Measurements from ENCODE around the gene PVR.
"Not testable (repeated sequence)": the region's sequence is repeated elsewhere in the genome, so short reads cannot be mapped to it uniquely, and the experiment has no call there.

Gene PVR

DNA sequence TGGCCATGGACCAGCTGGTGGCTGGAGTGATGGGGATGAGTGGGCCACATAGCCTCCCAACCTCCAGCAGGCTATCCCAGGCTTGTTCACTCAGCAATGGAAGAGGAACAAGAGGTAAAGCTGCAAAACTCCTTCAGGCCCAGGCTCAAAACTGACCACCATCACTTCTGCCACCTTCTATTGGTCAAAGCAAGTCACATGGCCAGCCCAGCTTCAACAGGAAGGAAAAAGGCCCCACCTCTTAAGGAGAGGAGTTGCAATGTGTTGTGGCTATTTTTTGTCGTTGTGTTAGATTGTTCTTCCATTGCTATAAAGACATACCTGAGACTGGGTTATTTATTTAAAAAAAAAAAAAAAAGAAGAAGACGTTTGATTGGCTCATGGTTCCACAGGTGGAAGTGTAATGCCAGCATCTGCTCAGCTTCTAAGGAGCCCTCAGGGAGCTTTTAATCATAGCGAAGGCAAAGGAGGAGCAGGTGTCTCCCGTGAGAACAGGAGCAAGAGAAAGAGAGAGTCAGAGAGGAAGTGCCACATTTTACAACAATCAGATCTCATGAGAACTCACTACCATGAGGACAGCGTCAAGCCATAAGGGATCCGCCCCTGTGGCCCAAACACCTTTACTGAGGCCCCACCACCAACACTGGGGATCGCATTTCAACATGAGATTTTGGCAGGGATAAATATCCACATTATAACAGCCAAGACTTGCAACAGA lies 24.9 kb upstream of the PVR start:
- no peak for DNase-seq

GRCh38 chr19:44620667-44621066 lies 23.0 kb upstream of the PVR start:
- no peak for DNase-seq

DNA sequence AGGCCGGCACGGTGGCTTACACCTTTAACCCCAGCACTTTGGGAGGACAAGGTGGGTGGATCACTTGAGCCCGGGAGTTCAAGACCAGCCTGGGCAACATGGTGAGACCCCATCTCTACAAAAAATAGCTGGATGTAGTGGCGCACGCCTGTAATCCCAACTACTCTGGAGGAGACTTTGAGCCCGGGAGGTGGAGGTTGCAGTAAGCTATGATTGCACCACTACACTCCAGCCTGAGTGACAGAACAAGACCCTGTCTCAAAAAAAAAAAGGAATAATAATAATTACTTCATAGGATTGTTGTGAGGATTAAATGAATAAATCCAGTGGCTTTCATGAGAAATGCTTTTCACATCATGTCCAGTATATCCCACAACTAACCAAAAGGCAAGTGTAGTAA lies 22.3 kb upstream of the PVR start:
- DNase-seq = no peak

DNA sequence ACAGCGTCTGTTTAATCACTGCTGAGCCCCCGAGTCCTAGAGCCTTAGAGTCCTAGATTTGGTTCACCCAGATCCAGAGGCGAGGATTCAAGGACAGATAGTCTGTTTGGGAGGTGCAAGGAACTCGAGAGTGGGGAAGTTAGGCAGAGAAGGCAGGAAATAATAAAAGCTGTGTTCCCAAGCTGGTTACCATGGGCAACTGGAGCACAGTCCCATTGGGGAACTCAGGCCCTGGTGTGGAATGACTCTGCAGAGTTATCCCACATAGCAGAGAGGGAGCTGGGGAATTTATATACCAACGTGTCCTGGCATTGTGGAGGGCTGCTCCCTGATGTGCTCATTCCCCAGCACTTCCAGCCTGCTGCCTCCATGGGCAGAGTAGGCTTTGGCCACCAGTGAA lies 20.6 kb upstream of the PVR start:
- DNase-seq = no peak

- DNase-seq = no peak
Measured at GRCh38 chr19:44623626-44624025, 20.1 kb upstream of the PVR start.

- no peak for DNase-seq
Measured at GRCh38 chr19:44624840-44625354, 18.8 kb upstream of the PVR start.

DNA sequence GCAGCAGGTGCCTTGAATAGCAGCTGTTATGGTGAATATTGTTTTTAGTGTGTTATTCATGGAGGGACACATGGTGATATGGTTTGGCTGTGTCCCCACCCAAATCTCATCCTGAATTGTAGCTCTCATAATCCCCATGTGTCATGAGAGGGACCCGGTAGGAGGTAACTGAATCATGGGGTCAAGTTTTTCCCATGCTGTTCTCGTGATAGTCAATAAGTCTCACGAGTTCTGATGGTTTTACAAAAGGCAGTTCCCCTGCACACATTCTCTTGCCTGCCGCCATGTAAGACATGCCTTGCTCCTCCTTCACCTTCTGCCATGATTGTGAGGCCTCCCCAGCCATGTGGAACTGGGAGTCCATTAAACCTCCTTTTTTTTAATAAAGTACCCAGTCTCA lies 18.1 kb upstream of the PVR start:
- DNase-seq = not testable (repeated sequence)

DNA sequence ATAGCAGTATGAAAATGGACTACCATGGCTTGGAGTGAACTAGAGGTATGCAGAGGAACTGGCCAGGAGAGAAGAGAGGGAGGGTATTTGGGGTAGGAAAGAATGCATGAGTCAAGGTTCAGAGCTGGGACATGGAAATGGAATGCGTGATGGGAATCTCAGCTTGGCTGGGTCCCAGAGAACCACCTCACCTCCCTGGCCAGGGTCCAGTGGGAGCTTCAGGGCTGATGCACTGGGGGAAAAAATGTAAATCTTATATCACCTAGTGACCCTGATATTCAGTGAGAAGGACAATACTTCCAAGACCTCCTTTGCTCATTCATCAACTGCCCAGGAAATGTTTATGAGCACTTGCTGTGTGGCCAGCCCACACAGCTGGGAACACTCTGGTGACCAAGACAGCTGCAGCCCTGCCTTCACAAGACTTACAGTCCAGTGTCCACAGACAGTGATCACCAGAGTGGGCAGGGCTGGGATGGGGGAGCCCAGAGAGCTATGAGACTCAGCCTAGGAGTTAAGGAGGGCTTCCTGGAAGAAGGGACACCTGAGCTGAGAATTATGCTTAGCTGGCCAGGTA lies 17.6 kb upstream of the PVR start:
- no peak for DNase-seq

- DNase-seq = no peak
Measured at GRCh38 chr19:44627631-44628030, 16.1 kb upstream of the PVR start.

DNA sequence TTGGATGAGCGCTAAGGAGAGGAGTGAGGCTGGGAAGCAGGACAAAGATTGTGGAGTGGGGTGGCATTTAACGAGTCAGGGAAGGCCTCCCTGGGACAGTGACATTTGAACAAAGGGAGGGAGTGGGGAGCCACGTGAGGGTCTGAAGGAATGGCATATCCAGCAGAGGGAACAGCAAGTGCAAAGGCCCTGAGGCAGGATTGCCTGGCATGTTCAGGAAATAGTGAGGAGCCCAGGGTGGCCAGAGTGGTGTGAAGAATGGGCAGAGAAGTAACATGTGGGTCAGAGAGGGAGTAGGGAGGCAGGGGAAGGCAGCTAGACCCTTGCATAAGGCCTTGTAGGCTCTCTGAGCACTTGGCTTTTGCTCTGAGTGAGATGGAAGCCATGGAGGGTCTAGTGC lies 14.9 kb upstream of the PVR start:
- no peak for DNase-seq

DNA sequence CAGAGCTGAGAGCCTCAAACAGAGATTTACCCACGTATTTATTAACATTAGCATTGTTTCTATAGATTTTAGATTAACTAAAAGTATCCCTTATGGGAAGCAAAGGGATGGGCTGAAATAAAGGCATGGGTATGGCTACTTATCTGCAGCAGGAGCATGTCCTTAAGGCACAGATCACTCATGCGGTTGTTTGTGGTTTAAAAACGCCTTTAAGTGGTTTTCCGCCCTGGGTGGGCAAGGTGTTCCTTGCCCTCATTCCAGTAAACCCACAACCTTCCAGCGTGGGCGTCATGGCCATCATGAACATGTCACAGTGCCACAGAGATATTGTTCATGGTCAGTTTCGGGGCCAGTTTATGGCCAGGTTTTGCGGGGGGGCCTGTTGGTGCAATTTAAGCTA lies 12.1 kb upstream of the PVR start:
- not testable (repeated sequence) for DNase-seq

GRCh38 chr19:44634058-44634457 lies 9.7 kb upstream of the PVR start:
- not testable (repeated sequence) for DNase-seq

DNA sequence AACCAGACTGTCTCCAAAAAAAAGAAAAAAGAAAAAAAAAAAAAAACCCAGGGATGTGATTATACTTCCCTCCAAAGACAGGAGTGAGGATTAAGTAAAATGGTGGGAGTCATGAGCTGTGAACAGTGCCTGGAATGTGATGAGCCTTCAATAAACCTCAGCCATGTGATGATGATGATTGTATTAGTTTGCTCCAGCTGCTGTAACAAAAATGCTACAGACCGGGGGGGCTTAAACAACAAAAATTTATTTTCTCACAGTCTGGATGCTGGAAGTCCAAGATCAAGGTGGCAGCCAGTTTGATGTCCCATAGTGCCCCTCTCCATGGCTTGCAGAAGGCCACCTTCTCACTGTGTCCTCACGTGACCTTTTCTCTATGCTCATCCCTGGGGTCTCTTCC lies 8.9 kb upstream of the PVR start:
- DNase-seq = no peak

GRCh38 chr19:44635581-44636438 lies 7.9 kb upstream of the PVR start:
- no peak for DNase-seq

DNA sequence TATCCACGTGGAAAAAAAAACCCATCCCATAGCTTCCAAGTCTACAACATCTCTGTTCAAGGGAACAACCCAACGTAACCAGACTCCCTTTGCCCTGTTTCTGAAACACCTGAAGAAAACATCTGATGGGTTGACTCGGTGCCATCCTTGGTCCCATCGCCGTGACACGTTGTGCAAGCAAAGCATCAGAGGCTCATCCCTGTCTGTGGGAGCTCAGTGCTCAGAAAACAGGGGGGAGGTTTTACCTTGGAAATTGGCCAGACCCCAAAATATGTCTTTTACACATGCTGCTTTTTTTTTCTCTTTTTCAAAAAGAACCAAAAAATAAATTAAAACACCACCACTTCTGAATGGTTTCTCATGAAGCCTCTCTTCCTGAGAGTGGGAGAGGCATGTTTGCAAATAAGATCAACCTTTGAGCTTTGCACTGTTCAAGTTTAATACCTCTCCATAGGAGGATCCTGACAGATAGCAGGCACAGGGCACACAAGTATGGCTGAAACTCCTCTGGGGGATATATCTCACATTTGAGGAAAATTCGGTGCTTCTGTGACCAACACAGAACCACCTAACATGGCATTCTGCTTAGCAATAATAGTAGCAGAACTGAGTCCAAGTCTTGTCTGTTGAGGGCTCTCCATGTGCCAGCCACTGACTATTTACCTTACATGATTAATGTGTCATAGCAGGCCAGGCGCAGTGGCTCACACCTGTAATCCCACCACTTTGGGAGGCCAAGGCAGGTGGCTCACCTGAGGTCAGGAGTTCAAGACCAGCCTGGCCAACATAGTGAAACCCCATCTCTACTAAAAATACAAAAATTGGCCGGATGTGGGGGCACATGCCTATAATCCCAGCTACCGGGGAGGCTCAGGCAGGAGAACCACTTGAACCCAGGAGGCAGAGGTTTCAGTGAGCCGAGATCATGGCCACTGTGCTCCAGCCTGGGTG lies 7.0 kb upstream of the PVR start:
- DNase-seq = no peak

GRCh38 chr19:44637390-44637764 lies 6.3 kb upstream of the PVR start:
- no peak for DNase-seq

DNA sequence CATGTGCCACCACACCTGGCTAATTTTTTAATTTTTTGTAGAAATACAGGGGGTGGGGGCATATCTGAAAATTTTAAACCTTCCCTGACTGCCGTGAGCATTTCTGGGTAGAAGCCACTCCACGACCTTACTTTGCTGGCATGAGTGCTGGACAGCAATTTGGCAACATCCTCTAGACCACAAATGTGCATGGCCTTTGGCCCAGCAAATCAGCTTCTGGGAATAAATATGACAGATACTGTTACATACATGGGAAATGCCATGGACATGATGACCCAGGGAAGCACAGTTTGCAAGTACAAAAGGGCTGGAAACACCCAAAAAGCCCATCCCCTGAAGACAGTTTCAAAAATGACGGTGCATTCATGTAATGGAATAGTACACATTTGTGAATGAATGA lies 3.2 kb upstream of the PVR start:
- no peak for DNase-seq

- no peak for DNase-seq
Measured at GRCh38 chr19:44641501-44642265, 2.0 kb upstream of the PVR start.

DNA sequence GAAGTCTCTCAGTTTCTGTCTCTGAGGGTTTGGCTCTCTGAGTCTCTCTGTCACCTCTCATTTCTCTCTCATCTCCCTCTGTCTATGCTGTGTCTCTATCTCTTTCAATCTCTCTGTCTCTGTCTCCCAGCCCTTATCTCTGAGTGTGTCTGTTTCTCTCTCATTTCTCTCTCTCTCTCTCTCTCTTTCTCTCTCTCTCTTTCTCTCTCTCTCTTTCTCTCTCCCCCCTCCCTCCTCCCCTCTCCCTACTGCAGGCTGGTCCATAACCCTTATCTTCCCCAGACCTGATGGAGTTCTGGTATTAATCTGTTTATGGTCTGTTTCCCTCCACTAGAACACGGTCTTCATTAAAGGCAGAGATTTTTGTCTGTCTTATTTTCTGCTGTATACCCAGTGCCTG lies 1.3 kb upstream of the PVR start:
- no peak for DNase-seq

DNA sequence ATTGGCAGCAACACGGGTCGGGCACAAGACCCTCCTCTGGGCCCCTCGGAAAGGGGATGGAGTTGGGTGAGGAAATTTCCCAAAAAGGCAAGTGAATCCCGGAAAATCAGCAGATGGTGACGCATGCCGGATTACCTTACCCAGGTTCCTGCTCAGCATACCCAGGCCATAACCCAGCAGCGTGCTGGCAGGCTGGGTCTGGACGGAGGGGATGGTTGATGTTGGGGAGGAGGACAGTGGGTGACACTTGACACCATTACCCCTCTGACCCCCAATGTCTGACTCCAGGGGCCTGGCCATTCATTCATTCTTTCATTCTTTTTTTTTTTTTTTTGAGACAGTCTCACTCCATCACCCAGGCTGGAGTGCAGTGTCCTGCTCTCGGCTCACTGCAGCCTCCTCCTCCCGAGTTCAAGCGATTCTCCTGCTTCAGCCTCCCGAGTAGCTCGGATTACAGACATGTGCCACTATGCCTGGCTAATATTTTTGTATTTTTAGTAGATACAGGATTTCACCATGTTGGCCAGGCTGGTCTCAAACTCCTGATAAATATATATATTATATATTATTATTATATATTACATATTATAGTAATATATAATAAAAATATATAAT lies 799 bp downstream of the PVR start:
- no peak for DNase-seq

DNA sequence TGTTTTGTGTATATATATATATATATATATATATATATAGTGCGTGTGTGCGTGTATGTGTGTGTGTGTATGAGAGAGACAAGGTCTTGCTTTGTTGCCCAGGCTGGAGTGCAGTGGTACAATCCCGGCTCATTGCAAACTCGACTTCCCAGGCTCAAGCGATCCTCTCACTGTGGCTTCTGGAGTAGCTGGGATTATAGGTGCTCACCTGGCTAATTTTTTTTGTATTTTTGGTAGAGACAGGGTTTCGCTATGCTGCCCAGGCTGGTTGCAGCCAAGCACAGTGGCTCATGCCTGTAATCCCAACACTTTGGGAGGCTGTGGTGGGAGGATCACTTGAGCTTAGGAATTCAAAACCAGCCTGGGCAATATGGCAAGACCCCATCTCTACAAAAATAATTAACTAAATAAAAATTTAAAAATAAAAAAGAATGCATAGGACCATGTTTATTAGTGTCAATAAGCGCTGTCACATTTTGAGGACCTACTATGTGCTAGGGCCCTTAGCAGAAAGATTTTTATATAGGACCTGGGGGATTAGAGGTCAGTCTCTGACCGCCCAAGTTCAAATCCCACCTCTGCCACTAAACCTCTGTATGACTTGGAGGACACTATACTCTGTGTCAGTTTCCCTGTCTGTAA lies 1.8 kb downstream of the PVR start:
- no peak for DNase-seq

Data from stimulated activated CD4-positive, alpha-beta T cell treated with anti-CD3 and anti-CD28 coated beads, Interleukin-1b, Interleukin-23, amount 100 ng/mL, for 48 hours (primary cell).